GM23248 (cell line): ENCODE measurements around the gene MED9.

Experiments
- EZH2 ChIP-seq: fragments of 200-600 bp; sonication (generic); IDR thresholded peaks from 2 replicates; pipeline ENCODE4 v1.6.1; 2018; ENCODE audit warnings: antibody characterized with exemption, mild to moderate bottlenecking; ENCODE audit not compliant: insufficient read depth, poor library complexity, severe bottlenecking
- EZH2phosphoT487 ChIP-seq: fragments of 200-600 bp; sonication (generic); IDR thresholded peaks from 2 replicates; pipeline ENCODE4 v1.6.1; 2018; ENCODE audit warnings: antibody characterized with exemption, moderate library complexity, mild to moderate bottlenecking, low read depth; ENCODE audit not compliant: insufficient read depth

- no peak for TF ChIP-seq EZH2
- no peak for TF ChIP-seq EZH2phosphoT487
Measured at GRCh38 chr17:17518014-17518413, 41.2 kb downstream of the MED9 start.
